Lung (tissue), 12 donors: ENCODE data around the gene ADAM22. TPM values are rescaled to one million over a fixed set of nuclear protein-coding genes. Genes with fewer than 3 reads are reported as not detected.
"Not testable (repeated sequence)": the region's sequence is repeated elsewhere in the genome, so short reads cannot be mapped to it uniquely, and the experiment has no call there.

Experiments
- ATAC-seq: fragments of 200-7000 bp; cut with Tn5 transposase; one replicate; pipeline ENCODE4 v1.9.1; 2020; ENCODE audit warnings: moderate number of reproducible peaks; ENCODE audit not compliant: insufficient read depth, low FRiP score
- DNase-seq, 3 donors: peaks; one replicate each; pipeline ENCODE4 v3.0.0-alpha.2; 2013 to 2017
- H3K27ac ChIP-seq, 2 donors: one replicate each; pipeline ENCODE4 v1.5.1; 2013; ENCODE audit warnings: mild to moderate bottlenecking in 2 of 2, moderate library complexity in 2 of 2, control low read depth in 1 of 2, inconsistent platforms in 1 of 2, low read depth in 1 of 2, low read length in 1 of 2
- H3K27me3 ChIP-seq, 3 donors: one replicate each; pipeline ENCODE4 v1.5.1; 2013; ENCODE audit warnings: low read length in 2 of 3; ENCODE audit not compliant: control insufficient read depth in 3 of 3, insufficient read depth in 3 of 3
- H3K36me3 ChIP-seq, 4 donors: one replicate each; pipeline ENCODE4 v1.5.1; 2013; ENCODE audit warnings: low read length in 4 of 4, mild to moderate bottlenecking in 1 of 4, moderate library complexity in 1 of 4; ENCODE audit not compliant: control insufficient read depth in 4 of 4, insufficient read depth in 4 of 4
- H3K4me1 ChIP-seq, 5 donors: one replicate each; pipeline ENCODE4 v1.5.1; 2013; ENCODE audit warnings: low read length in 5 of 5, mild to moderate bottlenecking in 2 of 5, moderate library complexity in 1 of 5; ENCODE audit not compliant: control insufficient read depth in 5 of 5, insufficient read depth in 5 of 5
- H3K4me3 ChIP-seq: one replicate; pipeline ENCODE4 v1.5.1; 2013; ENCODE audit warnings: mild to moderate bottlenecking, control low read depth, moderate library complexity
- H3K9ac ChIP-seq, 2 donors: one replicate each; pipeline ENCODE4 v1.5.1; 2013; ENCODE audit warnings: low read length in 2 of 2, control low read depth in 1 of 2; ENCODE audit not compliant: insufficient read depth in 1 of 2
- H3K9me3 ChIP-seq, 4 donors: one replicate each; pipeline ENCODE4 v1.5.1; 2013; ENCODE audit warnings: low read length in 3 of 4, mild to moderate bottlenecking in 1 of 4, moderate library complexity in 1 of 4; ENCODE audit not compliant: control insufficient read depth in 4 of 4, insufficient read depth in 3 of 4
- WGBS, 2 donors: extraction: QIAGEN DNeasy Blood & Tissue Kit; methylation state at CpG; one replicate each; pipeline ENCODE4 v1.1.7; 2013; 5-methylcytosine and 5-hydroxymethylcytosine counted together
- polyA plus RNA-seq, 2 donors: library from polyadenylated mRNA; stranded (reverse); fragments of 200-250 nt; gene quantifications; one replicate each; pipeline ENCODE4 v1.2.1, GENCODE V29; 2013
- total RNA-seq, 2 donors: library from RNA; depleted of rRNA in 1 of 2; stranded (reverse); fragments of >200 nt in 1 of 2; gene quantifications; one replicate each; pipeline ENCODE4 v1.2.1, GENCODE V29; 2014 to 2021
- TF ChIP-seq, protein P1 (sequence below): IDR thresholded peaks from 2 replicates; pipeline ENCODE4 v1.5.1; 2012; ENCODE audit warnings: mild to moderate bottlenecking; ENCODE audit errors: control extremely low read depth, extremely low read depth
- donor health status: control.
- donor health status: control.
- donor health status: Bipolar disorder and iron deficiency.
- donor health status: healthy.
- donor health status: DM: yes; HTN: yes; CAD: no.

The ADAM22 gene
- total and polyA plus RNA-seq, 4 donors, result 0.13 to 17.7 (median 0.97) TPM

GRCh38 chr7:87935384-87935706 lies 1.3 kb downstream of the ADAM22 start:
- H3K9ac ChIP-seq, result peak overlapping the region in 1 of 2 donors; percentile 84
- WGBS, 2 donors, result 55 to 59% methylated on average over 8 of the region's 8 CpGs

GRCh38 chr7:87941138-87941537 lies 7.1 kb downstream of the ADAM22 start:
- H3K9ac ChIP-seq, result no peak overlapping the region
- no peaks in the 10 kb centered on the region for H3K27me3 ChIP-seq
- WGBS, 2 donors, result 94 to 97% methylated on average over 4 of the region's 4 CpGs
- TF ChIP-seq, protein P1, sequence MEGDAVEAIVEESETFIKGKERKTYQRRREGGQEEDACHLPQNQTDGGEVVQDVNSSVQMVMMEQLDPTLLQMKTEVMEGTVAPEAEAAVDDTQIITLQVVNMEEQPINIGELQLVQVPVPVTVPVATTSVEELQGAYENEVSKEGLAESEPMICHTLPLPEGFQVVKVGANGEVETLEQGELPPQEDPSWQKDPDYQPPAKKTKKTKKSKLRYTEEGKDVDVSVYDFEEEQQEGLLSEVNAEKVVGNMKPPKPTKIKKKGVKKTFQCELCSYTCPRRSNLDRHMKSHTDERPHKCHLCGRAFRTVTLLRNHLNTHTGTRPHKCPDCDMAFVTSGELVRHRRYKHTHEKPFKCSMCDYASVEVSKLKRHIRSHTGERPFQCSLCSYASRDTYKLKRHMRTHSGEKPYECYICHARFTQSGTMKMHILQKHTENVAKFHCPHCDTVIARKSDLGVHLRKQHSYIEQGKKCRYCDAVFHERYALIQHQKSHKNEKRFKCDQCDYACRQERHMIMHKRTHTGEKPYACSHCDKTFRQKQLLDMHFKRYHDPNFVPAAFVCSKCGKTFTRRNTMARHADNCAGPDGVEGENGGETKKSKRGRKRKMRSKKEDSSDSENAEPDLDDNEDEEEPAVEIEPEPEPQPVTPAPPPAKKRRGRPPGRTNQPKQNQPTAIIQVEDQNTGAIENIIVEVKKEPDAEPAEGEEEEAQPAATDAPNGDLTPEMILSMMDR, result no peak
- ATAC-seq, result no peak
- no peaks in the 10 kb centered on the region for H3K9me3 ChIP-seq
- no peak for DNase-seq
- H3K36me3 ChIP-seq, result peaks cover 0 to 3% (median 0%) of the 10 kb centered on the region in 4 donors
- H3K4me1 ChIP-seq, result no peaks in the 10 kb centered on the region
- no peak overlapping the region for H3K27ac ChIP-seq
- H3K4me3 ChIP-seq, result no peak overlapping the region

More at GRCh38 chr7:87935384-87935706, 1.3 kb downstream of the ADAM22 start:
- peaks cover 0 to 3% (median 0%) of the 10 kb centered on the region in 4 donors for H3K36me3 ChIP-seq
- ATAC-seq (no peak), DNase-seq (peak in 2 of 3 donors; percentile 8 to 12)
- H3K27me3 ChIP-seq, result peaks cover 0 to 5% (median 0%) of the 10 kb centered on the region in 3 donors
- H3K27ac ChIP-seq, result no peak overlapping the region
- H3K9me3 ChIP-seq, result no peaks in the 10 kb centered on the region
- peaks cover 0 to 12% (median 0%) of the 10 kb centered on the region in 5 donors for H3K4me1 ChIP-seq
- H3K4me3 ChIP-seq, result no peak overlapping the region
- TF ChIP-seq, protein P1, result no peak

DNA sequence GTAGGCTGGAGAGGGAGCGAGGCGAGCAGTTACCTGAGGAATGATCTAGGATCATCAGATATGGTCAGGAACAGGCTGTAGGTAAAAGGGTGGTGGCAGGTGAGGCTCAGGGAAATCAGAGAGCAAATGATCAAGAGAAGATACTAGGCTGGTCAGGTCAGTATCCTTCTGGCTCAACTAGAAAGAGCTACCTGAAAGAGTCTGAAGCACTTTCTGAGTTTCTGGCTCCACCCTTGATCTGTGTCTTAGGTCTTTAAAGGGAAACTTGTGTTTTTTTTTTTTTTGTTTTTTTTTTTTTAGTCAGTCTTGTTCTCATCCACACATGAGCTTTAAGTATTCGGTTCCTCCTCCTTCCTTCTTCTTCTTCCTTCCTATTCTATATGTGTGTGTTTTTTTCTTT lies 10.5 kb downstream of the ADAM22 start:
- 83 to 88% methylated on average over 3 of the region's 3 CpGs for WGBS, 2 donors
- no peak overlapping the region for H3K9ac ChIP-seq

GRCh38 chr7:87945926-87946325 lies 11.9 kb downstream of the ADAM22 start:
- H3K4me3 ChIP-seq, H3K27me3 ChIP-seq, ATAC-seq, H3K9me3 ChIP-seq, H3K9ac ChIP-seq, H3K27ac ChIP-seq, DNase-seq, H3K4me1 ChIP-seq, H3K36me3 ChIP-seq: not testable (repeated sequence)

More for the DNA sequence above, 10.5 kb downstream of the ADAM22 start:
- H3K4me3 ChIP-seq, result no peak overlapping the region
- DNase-seq, result no peak
- H3K27ac ChIP-seq, result no peak overlapping the region
- H3K36me3 ChIP-seq, result no peaks in the 10 kb centered on the region
- H3K27me3 ChIP-seq, result no peaks in the 10 kb centered on the region
- TF ChIP-seq, protein P1, result no peak
- ATAC-seq, result no peak
- no peaks in the 10 kb centered on the region for H3K9me3 ChIP-seq
- no peaks in the 10 kb centered on the region for H3K4me1 ChIP-seq
